ENCODE results near the gene HDDC3.

Gene HDDC3

GRCh38 chr15:90930861-90931574, 1.3 kb downstream of the HDDC3 start:
- TF ChIP-seq RAD21 (IDR thresholded peaks at IDR 0.05; ENCODE audit: low read depth) (no peak), CEBPB (IDR thresholded peaks at IDR 0.05) (no peak), EP300 (IDR thresholded peaks at IDR 0.05; ENCODE audit: borderline replicate concordance) (no peak), FOXM1 (IDR thresholded peaks at IDR 0.05; ENCODE audit: borderline replicate concordance, low read depth) (no peak), YY1 (IDR thresholded peaks at IDR 0.05; ENCODE audit: low read depth) (no peak), TEAD4 (IDR thresholded peaks at IDR 0.05) (no peak), EGR1 (IDR thresholded peaks at IDR 0.05) (no peak)

GRCh38 chr15:90929246-90930019, 2.9 kb downstream of the HDDC3 start:
- TF ChIP-seq NFIC (IDR thresholded peaks at IDR 0.05) (no peak), TAF1 (IDR thresholded peaks at IDR 0.05; ENCODE audit: low read depth) (no peak), USF1 (IDR thresholded peaks at IDR 0.05) (no peak), TEAD4 (IDR thresholded peaks at IDR 0.05) (no peak), ZBTB7A (IDR thresholded peaks at IDR 0.05; ENCODE audit: low read depth) (no peak), EP300 (IDR thresholded peaks at IDR 0.05; ENCODE audit: borderline replicate concordance) (no peak), EGR1 (IDR thresholded peaks at IDR 0.05) (no peak), CEBPB (IDR thresholded peaks at IDR 0.05) (no peak), FOXM1 (IDR thresholded peaks at IDR 0.05; ENCODE audit: borderline replicate concordance, low read depth) (no peak), YY1 (IDR thresholded peaks at IDR 0.05; ENCODE audit: low read depth) (no peak), REST (IDR thresholded peaks at IDR 0.05; ENCODE audit: low read depth) (no peak), MAX (IDR thresholded peaks at IDR 0.05) (no peak), TCF12 (IDR thresholded peaks at IDR 0.05; ENCODE audit: low read depth) (no peak), CREB1 (IDR thresholded peaks at IDR 0.05; ENCODE audit: low read depth) (no peak), RAD21 (IDR thresholded peaks at IDR 0.05; ENCODE audit: low read depth) (no peak)

GRCh38 chr15:90924375-90924774, 8.0 kb downstream of the HDDC3 start:
- TF ChIP-seq USF1 (IDR thresholded peaks at IDR 0.05): no peak
- TF ChIP-seq FOXM1 (IDR thresholded peaks at IDR 0.05; ENCODE audit: borderline replicate concordance, low read depth): no peak
- no peak for TF ChIP-seq REST (IDR thresholded peaks at IDR 0.05; ENCODE audit: low read depth)
- TF ChIP-seq NFIC (IDR thresholded peaks at IDR 0.05): no peak
- no peak for TF ChIP-seq TCF12 (IDR thresholded peaks at IDR 0.05; ENCODE audit: low read depth)
- TF ChIP-seq RAD21 (IDR thresholded peaks at IDR 0.05; ENCODE audit: low read depth): no peak
- TF ChIP-seq CEBPB (IDR thresholded peaks at IDR 0.05): no peak
- TF ChIP-seq ZBTB7A (IDR thresholded peaks at IDR 0.05; ENCODE audit: low read depth): no peak
- TF ChIP-seq TEAD4 (IDR thresholded peaks at IDR 0.05): no peak

- TF ChIP-seq EGR1 (IDR thresholded peaks at IDR 0.05) (no peak), CREB1 (IDR thresholded peaks at IDR 0.05; ENCODE audit: low read depth) (no peak), EP300 (IDR thresholded peaks at IDR 0.05; ENCODE audit: borderline replicate concordance) (no peak), USF1 (IDR thresholded peaks at IDR 0.05) (no peak), FOXM1 (IDR thresholded peaks at IDR 0.05; ENCODE audit: borderline replicate concordance, low read depth) (no peak), NFIC (IDR thresholded peaks at IDR 0.05) (no peak), YY1 (IDR thresholded peaks at IDR 0.05; ENCODE audit: low read depth) (no peak), TAF1 (IDR thresholded peaks at IDR 0.05; ENCODE audit: low read depth) (no peak), CEBPB (IDR thresholded peaks at IDR 0.05) (no peak; the same call in 1 of the 2 replicates), TCF12 (IDR thresholded peaks at IDR 0.05; ENCODE audit: low read depth) (no peak), MAX (IDR thresholded peaks at IDR 0.05) (no peak), TEAD4 (IDR thresholded peaks at IDR 0.05) (no peak), ZBTB7A (IDR thresholded peaks at IDR 0.05; ENCODE audit: low read depth) (no peak), REST (IDR thresholded peaks at IDR 0.05; ENCODE audit: low read depth) (no peak), RAD21 (IDR thresholded peaks at IDR 0.05; ENCODE audit: low read depth) (no peak)
These were observed 10.5 kb downstream of the HDDC3 start for GRCh38 chr15:90921887-90922286.

Data from Ishikawa (cell line).